ENCODE results near the gene SDK1.

DNA sequence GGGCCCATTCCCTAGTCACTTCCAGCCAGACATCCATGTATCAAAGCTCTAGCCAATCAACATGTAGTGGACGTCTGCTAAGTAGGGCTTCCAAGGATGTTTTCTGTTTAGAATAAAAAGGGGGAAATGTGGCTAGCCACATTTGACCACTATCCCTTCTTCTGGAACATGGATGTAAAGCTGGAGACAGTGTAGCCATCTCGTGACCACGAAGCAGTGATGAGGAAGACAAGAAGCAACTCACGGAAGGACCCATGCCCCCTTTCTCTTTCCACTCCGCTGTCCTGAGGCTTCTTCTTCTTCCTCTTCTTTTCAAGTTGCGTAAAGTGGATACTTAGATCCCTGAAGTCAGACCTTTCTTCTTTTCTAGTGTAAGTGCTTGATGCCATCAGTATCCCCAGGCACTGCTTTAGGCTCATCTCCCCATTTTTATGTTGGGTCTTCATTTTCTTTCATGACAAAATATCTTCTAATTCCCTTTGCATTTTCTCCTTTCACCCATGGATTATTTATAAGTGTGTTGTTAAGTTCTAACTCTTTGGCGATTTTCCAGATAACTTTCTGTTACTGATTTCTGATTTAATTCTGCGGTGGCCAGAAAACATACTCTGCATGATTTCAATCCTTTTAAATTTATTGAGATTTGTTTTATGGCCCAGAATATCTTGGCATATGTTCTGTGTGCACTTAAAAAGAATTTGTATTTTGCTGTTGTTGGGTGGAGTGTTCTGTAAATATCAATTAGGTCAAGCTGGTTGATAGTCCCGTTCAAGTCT lies 594.5 kb downstream of the SDK1 start:
- TF ChIP-seq, protein P1, sequence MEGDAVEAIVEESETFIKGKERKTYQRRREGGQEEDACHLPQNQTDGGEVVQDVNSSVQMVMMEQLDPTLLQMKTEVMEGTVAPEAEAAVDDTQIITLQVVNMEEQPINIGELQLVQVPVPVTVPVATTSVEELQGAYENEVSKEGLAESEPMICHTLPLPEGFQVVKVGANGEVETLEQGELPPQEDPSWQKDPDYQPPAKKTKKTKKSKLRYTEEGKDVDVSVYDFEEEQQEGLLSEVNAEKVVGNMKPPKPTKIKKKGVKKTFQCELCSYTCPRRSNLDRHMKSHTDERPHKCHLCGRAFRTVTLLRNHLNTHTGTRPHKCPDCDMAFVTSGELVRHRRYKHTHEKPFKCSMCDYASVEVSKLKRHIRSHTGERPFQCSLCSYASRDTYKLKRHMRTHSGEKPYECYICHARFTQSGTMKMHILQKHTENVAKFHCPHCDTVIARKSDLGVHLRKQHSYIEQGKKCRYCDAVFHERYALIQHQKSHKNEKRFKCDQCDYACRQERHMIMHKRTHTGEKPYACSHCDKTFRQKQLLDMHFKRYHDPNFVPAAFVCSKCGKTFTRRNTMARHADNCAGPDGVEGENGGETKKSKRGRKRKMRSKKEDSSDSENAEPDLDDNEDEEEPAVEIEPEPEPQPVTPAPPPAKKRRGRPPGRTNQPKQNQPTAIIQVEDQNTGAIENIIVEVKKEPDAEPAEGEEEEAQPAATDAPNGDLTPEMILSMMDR (IDR thresholded peaks at IDR 0.05), result no peak
- TF ChIP-seq POLR2A (IDR thresholded peaks at IDR 0.05), result no peak
